Brain pericyte (primary cell): ENCODE measurements around the gene VPS13D.

Source experiments
- DNase-seq: peaks from one replicate; pipeline ENCODE4 v3.0.0-alpha.2; 2012; ENCODE audit warnings: low read depth, low spot score

VPS13D gene

DNA sequence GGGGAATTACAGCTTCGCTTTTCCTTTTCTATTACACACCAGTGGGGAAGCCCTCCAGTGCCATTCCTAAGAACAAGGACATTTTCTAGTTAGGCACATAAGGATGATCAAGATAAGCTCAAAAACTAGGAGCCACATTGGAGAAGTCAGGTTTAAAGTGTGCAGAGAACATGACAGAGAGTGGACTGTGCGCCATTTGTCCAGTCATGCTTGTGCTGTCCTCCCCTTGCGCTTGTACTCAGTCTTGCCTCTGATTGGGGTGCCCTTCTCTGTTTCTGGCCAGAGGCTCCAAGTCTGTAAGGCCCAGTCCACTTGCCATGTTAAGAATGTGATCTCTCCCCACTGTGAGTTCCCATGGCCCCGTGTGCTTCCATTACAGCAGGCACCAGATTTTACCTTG lies 198.5 kb downstream of the VPS13D start:
- DNase-seq: no peak

DNA sequence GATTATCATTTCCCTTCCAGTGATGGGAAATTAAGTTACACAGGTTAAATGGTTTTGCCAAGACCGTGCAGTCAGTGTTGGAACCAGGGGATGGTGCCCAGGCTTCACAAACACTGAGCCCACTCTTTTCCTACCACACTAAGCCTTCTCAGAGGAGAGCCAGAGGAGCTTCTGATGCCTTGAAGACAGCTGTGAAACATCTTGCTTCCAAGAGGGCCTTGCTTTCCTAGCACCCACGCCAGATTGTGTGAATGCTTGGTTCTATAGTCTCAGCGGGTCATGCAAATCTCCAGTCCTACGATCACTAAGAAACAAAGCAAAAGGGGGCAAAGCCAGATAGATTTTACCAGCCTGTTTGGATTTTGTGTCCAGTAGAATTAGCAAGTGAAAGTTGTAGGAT lies 200.7 kb downstream of the VPS13D start:
- DNase-seq: no peak

DNA sequence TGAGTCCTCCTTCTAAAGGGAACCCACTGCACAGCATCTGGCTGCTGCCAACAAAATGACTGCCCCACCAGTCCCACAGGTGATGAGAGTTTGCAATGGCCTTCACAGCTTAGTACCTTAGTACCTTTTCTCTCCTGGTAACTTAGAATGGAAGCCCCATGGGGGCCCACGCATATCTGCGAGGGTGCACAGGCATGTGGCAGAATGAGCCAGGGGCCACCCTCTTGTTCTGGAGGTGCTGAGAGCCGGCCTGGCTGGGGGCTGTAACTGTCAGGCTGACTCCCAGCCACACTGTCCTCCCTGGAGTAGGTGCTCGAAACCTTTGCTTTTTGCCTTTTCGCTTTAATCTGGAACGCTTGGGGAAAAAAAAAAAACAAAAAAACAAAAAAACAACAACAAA lies 203.1 kb downstream of the VPS13D start:
- no peak for DNase-seq

DNA sequence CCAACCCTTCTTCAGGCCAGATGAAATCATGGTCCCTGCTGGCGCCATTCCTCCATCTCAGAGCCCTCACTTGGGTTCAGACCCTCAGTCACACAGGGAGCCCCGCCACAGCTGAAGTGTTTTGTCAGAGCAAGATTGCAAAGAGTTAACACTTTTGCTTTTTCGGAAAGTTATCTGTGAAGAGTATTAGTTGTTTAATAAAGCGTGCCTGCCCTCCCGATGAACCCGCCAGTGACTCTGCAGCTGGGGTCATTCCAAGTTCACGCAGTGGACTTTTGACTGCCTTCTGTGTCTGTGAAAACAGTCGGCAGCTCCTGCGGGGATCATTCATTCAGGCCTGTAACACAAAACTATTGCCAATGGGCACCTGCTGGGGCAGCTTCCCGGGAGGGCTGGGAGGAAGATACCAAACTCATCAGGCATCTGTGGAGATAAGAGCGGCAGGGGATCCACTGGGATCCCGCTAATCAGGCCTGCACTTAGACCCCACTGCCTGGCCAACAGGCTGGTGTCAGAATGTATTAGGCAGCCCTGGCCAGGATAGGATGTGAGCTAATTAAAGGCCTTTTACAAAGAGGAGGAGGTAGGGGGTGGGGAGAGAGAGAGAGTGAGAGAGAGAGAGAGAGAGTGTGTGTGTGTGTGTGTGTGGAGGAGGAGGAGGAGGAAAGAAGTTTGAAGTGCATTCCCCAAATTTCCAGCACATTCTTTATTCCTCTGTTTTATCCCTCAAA lies 203.7 kb downstream of the VPS13D start:
- no peak for DNase-seq

DNA sequence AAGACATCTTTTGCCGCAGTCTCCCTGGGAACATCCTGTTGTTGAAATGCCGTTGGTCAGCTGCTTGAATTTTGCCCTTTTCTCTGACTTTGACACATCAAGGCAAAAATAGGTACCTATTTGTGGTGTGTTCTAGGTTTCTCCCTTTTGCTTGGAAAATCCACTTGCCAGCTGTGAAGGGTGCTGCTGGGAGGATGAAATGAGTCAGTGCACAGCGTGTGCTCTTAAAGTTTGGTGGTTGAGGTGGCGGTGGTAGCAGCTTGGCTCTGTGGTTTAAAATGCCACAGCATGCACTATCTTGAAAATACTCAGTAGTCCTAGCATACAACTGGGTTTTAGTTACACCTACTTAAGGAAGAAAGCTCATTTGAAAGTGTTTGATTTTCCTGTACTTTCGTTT lies 204.3 kb downstream of the VPS13D start:
- peak; percentile 47 for DNase-seq

DNA sequence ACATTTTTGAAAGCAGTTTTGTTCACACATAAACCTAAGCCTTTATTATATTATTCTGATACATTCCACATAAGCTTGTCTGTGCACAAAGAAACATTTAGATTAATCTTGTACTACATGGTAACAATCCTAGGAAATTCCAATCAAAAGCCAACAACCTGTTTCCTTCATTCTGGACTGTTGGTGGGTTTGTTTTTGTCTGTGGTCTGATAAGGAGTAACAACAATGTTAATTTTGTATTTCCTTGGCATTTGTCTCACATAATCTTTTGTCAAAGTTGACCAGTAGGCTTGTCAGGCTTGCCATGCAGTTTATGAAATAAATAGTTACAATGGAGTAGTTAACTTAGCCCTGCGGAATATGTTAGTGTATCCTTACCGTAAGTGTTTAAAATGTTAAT lies 204.9 kb downstream of the VPS13D start:
- DNase-seq: no peak

DNA sequence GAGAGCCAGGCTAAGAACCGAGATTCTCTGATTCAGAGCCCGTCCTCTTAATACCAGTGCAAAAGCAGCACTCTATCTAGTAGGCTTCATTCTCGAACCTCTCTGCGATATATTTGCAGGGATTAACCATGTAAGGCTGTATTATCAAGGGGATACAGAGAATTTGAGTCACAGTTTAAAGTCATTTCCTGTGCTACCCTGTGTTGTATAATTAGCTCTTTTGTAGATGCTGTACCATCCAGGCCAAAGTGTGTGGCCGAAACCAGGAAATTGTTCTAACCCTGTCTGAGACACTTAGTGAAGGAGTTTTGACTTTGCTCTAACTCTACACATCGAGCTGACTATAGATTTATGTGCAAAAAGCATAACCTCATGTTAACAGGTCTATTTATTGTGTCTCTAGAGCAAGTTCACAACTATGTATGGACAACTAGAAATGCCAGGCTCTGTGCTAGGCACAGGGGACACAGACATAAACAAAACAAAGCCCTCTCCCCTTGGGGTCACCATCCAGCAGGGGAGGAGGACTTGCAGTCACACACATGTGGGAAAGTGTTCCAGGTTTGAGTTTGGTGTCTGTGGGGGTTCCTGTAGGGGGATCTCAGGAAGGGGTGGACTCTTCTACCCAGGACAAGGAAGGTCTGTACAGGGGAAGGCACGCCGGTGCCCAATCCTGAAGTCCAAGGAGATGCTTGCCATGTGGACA lies 206.0 kb downstream of the VPS13D start:
- DNase-seq: no peak

DNA sequence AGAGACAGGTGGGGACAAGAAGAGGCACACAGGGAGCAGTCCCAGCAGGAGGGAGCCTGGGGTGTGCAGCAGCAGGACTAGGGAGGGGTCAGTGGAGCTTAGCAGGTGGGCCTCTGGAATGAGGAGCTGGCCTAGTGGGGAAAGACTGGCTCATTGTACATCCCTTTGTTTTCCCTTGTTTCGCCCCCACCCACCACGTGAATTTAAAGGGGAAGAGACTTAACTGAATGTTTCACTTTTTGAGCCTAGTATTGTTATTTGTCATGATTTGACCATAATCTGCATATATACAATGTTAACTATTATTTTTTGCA lies 206.5 kb downstream of the VPS13D start:
- DNase-seq: no peak

DNA sequence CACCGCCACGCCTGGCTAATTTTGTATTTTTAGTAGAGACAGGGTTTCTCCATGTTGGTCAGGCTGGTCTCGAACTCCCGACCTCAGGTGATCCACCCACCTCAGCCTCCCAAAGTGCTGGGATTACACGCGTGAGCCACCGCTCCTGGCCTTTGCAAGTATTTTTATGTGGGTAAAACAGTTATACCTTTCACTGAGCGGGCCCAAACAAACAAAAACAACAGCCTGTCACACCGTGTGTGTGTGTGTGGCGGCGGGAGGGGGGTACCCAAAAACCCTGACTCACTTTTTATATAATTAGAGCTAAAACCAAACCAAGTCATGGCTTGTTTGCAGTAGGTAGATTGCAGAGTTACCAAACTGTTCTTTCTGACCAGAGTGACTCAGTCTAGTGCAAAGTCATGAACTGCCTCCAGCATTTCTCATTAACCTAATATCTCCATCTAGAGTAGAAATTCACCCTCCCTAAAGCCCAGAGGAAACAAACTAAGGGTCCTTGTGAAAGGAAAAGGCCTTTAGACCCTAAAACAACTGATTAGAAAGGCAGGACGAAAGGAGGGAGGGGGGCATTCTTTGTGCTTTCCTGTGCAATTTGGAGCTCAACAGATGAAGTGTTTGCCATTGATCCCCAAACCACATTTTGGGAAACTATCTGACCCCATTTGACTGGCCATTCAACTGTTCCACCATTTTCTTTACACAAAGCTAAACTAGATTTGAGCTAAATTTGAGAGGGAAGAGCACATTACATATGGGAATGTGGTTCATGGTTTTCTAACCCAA lies 207.2 kb downstream of the VPS13D start:
- DNase-seq: no peak

DNA sequence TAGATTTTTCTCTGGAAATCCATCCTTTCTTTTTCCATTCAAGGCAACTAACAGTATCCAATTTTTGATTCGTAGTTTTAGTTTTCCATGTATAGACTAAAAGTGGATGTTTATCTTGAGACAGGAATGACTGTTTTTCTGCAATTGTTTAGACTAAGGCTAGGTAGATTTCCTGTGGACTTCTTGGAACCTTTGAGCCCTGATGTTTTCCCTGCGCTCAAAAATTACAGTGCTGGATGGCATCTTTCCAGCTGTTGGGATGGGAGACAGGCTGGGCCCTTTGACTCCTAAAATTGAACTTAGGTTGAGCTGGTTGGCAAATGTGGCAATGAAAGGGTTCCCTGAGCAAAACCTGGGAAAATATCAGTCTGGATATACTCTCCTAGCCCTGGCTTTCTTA lies 207.8 kb downstream of the VPS13D start:
- no peak for DNase-seq

DNA sequence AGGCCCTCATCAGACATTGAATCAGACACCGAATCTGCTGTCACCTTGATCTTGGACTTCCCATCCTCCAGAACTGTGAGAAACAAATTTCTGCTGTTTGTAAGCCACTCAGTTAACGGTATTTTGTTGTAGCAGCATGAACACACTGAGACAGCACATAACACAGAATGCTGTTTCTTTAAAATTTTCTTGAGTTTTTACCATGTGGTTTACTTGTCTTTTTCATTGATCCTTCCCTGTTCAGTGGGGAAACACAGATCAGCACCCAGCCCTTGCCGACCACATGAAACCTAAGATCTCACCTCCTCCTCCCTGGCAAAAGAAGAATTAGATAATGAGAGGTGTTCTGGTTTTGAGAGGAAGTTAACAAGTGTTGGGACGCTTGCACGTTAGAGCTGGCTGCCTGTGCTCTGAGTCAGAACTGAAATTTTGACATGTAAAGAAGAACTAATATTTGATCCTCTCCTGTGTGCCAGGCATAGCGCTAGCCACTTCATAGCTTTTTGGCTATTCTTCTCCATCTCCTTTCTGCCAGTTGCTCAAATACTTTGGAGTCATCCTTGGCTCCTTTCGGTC lies 208.6 kb downstream of the VPS13D start:
- DNase-seq: no peak

DNA sequence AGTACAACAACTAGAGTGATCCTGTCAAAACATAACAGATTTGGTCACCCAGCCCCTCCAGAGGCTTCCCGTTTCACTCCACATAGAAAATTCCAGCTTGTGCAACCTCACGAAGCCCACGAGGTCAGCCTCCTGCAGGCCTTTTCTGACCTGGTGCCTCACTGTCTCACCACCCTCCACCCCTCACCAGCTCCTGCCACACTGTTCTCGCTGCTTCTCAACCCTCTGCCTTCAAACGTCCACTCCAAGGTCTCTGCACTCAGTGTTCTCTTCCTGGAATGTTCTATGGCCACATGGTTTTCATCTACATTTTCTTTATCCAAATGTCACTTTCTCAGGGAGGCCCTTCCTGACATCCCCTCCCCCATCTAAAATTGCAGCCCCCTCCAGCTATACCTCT lies 209.2 kb downstream of the VPS13D start:
- DNase-seq: no peak

DNA sequence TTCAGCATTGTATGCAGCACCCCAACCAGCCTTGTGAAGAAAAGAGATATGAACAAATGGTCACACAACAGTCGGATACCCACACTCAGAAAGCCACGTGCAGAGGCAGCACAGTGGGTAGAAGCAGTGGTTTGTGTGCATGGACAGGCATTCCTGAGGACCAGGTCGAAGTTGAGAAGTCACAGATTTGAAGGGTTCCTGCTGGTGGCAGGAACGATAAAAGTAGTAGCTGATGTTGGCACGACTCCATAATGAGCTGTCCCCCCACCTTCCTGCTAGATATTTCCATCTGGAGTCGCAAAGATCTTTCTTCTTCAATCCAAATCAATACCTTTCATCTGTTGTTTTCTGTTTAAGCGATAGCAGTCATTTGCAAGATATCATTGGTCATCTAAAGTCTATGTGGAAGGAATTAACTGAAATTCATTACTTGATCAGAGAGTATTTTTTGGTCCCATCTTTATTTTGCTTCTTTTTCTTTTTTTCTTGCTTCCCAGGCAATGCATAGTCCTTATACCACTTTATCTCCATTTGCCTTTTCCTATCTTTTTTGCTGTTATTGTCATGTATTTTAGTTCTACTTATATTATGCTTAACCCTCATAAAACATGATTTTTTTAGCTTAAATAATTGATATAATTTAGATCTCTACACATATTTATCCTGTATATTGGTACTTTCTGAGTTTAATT lies 211.7 kb downstream of the VPS13D start:
- DNase-seq: no peak

DNA sequence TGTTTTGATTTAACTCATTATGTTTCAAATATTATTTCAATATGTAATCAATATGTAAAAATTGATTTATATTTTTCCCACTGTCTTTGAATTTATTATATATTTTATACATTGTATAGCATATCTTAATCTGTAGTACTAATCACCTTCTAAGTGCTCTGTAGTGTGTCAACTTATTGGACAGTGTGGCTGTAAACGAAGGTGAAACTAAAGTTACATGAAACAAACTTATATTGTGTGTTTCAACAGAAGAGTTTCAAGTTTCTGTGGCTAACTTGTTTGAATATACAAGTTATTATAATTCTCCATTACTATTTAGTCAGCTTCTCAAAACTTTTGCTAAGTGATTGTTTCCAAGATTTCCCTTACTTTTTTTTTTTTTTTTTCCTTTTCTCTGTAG lies 212.4 kb downstream of the VPS13D start:
- no peak for DNase-seq

DNA sequence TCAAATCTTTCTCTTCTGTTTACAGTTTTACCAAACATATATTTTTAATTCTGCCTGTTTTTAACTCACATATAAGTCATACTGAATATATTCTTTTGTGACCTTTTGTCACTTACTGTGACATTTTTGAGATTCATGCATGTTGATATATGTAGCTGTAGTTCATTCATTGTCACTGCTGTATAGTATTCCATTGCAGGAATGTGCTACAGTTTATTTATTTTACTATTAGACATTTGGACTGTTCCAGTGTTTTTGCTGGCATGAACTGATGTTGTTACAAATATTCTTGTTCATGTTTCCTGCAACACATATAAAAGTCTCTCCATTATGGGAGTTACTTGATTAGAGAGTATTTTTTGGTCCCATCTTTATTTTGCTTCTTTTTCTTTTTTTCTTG lies 213.3 kb downstream of the VPS13D start:
- DNase-seq: no peak

DNA sequence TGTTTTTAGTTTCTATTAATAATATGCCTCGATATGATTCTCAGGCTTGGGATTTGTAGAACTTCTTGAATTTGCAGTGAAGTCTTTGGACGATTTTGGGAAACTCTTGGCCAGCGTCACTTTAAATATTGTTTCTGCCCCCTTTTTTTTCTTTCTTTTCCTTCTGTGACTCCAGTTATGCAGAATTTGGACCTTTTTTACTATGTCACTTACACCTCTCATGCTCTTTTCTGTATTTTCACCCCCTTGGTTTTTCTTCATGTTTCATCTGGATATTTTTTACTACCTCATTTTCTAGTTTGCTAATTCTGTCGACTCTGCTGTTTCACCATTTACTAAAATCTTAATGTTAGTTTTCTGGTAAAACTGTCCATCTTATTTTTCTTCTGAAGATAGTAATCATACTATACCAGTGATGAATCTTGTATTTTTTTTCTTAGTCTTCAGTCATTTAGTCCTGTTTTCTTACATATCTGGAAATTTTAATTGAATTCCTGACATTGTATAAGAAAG lies 214.6 kb downstream of the VPS13D start:
- DNase-seq: no peak

DNA sequence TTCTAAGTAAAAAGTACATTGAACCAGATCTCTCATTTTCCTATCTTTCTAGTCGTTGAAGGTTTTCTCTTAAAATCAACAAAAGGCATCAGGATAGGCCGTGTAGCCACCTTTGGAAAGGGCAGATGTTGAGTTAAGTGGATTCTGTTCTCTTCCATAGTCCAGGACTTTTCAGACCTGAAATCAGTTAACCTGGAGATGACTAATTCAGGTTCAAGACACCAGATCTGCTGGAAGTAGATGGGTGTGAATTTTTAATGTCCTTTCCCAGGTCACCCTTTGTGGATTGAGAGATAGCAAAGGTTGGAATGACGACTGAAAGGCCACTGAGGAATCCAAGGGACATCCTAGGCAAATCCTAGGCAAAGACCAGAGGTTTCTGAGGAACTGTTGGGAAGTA lies 215.4 kb downstream of the VPS13D start:
- no peak for DNase-seq

DNA sequence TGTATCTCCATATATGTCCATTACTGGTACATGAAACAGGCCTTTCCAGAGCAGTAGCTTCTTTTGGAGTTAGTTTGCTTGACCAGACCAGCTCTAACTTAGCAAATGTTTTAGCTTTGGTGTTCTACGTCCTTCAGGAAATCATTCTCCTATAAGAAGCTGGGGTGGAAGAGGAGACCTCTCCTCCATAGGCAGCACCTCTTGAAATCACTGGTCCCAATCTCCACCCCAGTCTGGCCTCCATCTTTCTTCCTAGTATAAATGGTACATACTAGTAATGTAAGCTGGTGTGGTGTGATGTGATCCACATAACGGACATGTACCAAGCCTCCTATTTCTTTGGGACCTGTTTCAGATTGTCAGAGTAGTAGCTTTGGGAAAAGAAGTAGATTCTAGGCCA lies 216.8 kb downstream of the VPS13D start:
- no peak for DNase-seq

DNA sequence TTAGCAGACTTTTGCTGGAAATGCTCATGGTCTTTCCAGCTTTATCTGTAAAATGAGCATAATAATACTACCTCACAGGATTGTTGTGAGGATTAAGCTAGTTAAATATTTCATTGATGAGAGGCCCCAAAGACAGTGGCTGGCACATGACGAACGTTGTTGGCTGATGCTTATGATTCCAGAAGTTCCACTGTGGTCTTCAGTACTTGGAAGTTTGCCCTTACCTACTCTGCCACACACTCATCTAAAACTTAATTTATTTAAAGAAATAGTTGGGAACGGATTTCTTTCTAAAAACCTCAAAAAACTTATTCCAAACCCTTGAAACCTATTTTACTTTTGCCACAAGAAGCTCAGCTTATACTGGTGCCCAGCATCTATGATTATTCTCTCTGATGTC lies 217.5 kb downstream of the VPS13D start:
- DNase-seq: no peak

DNA sequence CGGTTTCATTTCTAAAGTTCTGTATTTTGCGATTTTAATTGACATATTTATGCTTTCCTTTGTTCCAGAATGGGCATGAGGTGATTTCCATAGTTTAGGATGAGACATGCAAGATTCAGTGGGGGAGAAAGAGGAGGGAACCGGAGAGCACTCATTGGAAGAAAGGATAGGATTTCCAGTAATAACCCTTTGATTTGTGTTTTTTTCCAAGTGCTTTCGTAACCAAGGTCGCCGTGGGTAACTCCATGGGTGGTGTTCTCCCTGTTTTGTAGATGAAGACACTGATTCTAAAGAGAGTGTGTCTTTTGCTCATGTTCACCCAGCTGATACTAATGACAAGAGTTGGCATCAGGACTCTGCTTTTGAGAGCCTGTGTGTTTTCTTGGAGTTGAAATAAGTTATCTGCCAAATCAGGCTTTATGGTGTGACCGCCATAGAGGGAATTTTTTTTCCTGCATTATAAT lies 218.1 kb downstream of the VPS13D start:
- DNase-seq: peak; percentile 54

DNA sequence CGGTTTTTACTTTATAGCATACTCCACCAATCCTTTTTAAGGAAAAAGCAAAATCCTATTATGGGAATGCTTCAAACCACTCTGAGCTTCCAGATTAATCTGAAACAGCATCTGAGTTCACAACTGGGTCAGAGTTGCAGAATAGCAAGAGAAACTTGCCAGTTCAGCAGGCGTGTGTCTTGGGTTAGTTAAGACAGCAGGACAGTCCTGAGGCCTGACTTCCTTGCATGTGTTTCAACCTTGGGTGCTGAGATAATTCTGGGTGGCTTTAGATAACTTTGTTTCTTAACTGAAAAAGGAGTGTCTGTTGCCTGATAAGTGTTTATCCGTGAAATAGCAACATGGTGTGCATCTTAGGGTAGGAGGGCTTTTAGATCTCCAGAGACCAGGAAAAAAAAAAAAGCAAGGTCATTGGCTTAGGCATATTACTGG lies 218.9 kb downstream of the VPS13D start:
- DNase-seq: no peak
